PC-9 (cell line): Measurements from ENCODE around the gene GRPEL2.

Experiments
- CTCF ChIP-seq: fragments of 200-600 bp; sonication (generic); conservative IDR thresholded peaks from 2 replicates; pipeline ENCODE4 v1.6.1; 2017; ENCODE audit warnings: mixed run types, antibody characterized with exemption, mild to moderate bottlenecking, moderate library complexity
- EZH2 ChIP-seq: fragments of 200-600 bp; sonication (generic); IDR thresholded peaks from 2 replicates; pipeline ENCODE4 v1.8.0; 2017; ENCODE audit warnings: antibody characterized with exemption, low read depth

DNA sequence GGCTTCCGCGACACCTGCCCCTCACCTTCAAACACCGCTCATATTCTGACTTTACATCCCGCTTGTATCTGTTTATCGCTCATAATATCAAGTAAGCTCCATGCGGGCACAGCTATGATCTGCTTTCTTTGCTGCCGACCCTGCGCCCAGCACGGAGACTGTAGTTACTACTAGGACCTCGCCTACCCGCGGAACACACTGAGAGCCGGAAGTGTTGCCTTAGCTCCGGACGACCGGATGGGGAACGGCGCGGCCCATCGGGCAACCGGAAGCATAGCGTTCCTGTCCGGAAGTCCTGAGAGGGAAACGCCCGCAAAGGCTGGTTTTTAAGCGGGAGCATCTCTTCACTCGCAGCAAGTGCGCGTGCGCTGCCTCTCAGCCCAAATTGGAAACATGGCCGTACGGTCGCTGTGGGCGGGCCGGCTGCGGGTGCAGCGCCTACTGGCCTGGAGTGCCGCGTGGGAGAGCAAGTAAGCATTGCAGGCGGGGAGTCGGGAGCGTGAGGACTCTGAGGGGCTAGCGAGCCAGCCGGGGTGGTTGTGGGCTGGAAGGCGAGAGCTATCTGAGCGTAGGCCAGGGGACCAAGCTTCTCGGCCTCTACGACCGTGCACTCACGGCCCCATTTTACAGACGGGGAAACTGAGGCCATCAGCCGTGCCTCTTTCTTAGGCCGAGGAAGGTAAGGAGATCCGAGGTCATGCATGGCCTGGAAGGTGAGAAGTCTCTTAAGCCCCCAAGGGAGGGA lies at the start of gene GRPEL2:
- no peak for TF ChIP-seq CTCF
- no peak for TF ChIP-seq EZH2
